Gastrocnemius medialis (tissue), 4 donors: Measurements from ENCODE around the gene CTSL. TPM values are rescaled to one million over a fixed set of nuclear protein-coding genes. Genes with fewer than 3 reads are reported as not detected.

Source experiments
- ATAC-seq, 2 donors: fragments of 150-250 bp; one replicate each; pipeline ENCODE4 v1.9.1; 2016
- DNase-seq, 2 donors: peaks; one replicate each; pipeline ENCODE4 v3.0.0-alpha.2; 2019
- H3K27ac ChIP-seq, 4 donors: fragments of 200-600 bp; sonication (generic); 1 replicate in 1 of 4; 2 replicates in 3 of 4; pipeline ENCODE4 v1.5.1; 2016 to 2018; ENCODE audit warnings: mild to moderate bottlenecking in 2 of 4, moderate library complexity in 1 of 4
- H3K27me3 ChIP-seq, 3 donors: fragments of 200-600 bp; sonication (generic) in 2 of 3; 1 replicate in 1 of 3; 2 replicates in 2 of 3; pipeline versions ENCODE4 v1.5.1 to v1.6.0; 2016 to 2019; ENCODE audit warnings: mild to moderate bottlenecking in 1 of 3, moderate library complexity in 1 of 3
- H3K36me3 ChIP-seq, 2 donors: fragments of 200-600 bp; sonication (generic) in 1 of 2; one replicate each; pipeline ENCODE4 v1.5.1; 2017 to 2018
- H3K4me1 ChIP-seq, 2 donors: fragments of 200-600 bp; sonication (generic) in 1 of 2; one replicate each; pipeline ENCODE4 v1.5.1; 2016 to 2017; ENCODE audit warnings: mild to moderate bottlenecking in 2 of 2
- H3K4me3 ChIP-seq, 4 donors: fragments of 200-600 bp; sonication (generic) in 3 of 4; 1 replicate in 1 of 4; 2 replicates in 3 of 4; pipeline ENCODE4 v1.5.1; 2016 to 2019; ENCODE audit warnings: mild to moderate bottlenecking in 2 of 4
- H3K9me3 ChIP-seq, 3 donors: fragments of 200-600 bp; sonication (generic) in 2 of 3; 1 replicate in 1 of 3; 2 replicates in 2 of 3; pipeline ENCODE4 v1.5.1; 2016 to 2019
- POLR2A ChIP-seq, 2 donors: fragments of 450-650 bp; IDR thresholded peaks; one replicate each; pipeline ENCODE4 v1.6.1; 2017; ENCODE audit warnings: antibody characterized with exemption in 2 of 2, mild to moderate bottlenecking in 2 of 2, moderate library complexity in 2 of 2
- in situ Hi-C, 4 donors: fragments of 200-750 bp; cut with MboI; loops; one replicate each; pipeline versions ENCODE4 v1.15.0 to v1.8.0; 2017; ENCODE audit warnings: low sequenced_read_pairs in 4 of 4
- intact Hi-C: fragments of 100-400 bp; cut with DNase I; formaldehyde crosslinking; loops from one replicate; pipeline ENCODE4 v1.15.1; 2023; ENCODE audit warnings: low total_unique reads
- total RNA-seq, 4 donors: library from RNA; depleted of rRNA; stranded (reverse); fragments of >200 nt; gene quantifications; one replicate each; pipeline versions ENCODE4 v1.1.0 to v1.2.3, GENCODE V29; 2016
- TF ChIP-seq, protein P1 (sequence below), 5 experiments: fragments of 450-650 bp in 3 of 5; fragments of 200-600 bp in 2 of 5; sonication (generic) in 2 of 5; IDR thresholded peaks in 4 of 5; conservative IDR thresholded peaks in 1 of 5; 1 replicate in 4 of 5; 2 replicates in 1 of 5; pipeline ENCODE4 v1.5.1; 2016 to 2019; ENCODE audit warnings: antibody characterized with exemption in 5 of 5, mild to moderate bottlenecking in 3 of 5, moderate library complexity in 3 of 5

Gene CTSL
- total RNA-seq, 4 donors from 2014 or later, result 37.3 to 110 (median 56.8) TPM

DNA sequence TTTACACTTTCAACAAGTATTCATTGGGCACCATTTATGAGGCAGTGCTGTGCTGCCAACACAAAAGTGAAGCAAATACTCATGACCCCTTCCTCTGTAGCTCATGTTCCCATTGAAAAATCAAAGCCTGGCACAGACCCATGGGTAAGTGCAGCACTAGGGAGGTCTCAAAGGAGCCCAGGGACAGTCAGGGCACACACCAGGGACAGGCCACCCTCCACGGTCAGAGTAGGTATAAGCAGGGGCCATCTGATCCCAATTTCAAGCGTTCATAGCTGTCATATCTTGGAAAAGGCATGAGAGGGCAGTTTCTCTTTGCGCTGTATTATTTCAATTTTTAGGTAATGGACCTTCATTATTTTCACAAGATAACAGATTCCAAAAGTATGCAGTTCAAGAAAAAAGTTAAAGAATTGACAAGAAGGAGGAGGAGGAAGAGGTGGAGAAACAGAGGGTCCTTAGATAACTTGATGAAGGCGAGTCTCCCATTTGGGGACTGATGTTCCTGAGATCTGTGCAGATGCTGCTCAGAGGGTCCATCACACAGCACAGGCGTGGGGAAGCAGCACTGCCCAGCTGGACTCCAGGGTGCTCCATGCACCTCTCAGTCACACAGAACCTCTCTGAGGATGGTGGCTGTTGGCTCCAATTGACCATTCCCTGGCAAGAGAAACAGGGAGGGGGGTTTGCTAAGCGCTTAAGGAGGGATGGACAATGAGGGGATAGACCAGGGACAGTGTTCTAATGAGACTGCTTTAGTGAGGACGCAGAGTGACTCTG is 7.5 kb downstream of the CTSL start:
- no peak overlapping the region for H3K4me3 ChIP-seq
- H3K4me1 ChIP-seq, result peaks cover 0 to under 1% of the 10 kb centered on the region in 2 donors
- peaks cover 0 to 37% of the 10 kb centered on the region in 2 donors for H3K36me3 ChIP-seq
- no peaks in the 10 kb centered on the region for H3K9me3 ChIP-seq
- TF ChIP-seq POLR2A (IDR thresholded peaks at IDR 0.05), result no peak
- TF ChIP-seq, protein P1, sequence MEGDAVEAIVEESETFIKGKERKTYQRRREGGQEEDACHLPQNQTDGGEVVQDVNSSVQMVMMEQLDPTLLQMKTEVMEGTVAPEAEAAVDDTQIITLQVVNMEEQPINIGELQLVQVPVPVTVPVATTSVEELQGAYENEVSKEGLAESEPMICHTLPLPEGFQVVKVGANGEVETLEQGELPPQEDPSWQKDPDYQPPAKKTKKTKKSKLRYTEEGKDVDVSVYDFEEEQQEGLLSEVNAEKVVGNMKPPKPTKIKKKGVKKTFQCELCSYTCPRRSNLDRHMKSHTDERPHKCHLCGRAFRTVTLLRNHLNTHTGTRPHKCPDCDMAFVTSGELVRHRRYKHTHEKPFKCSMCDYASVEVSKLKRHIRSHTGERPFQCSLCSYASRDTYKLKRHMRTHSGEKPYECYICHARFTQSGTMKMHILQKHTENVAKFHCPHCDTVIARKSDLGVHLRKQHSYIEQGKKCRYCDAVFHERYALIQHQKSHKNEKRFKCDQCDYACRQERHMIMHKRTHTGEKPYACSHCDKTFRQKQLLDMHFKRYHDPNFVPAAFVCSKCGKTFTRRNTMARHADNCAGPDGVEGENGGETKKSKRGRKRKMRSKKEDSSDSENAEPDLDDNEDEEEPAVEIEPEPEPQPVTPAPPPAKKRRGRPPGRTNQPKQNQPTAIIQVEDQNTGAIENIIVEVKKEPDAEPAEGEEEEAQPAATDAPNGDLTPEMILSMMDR (IDR thresholded peaks at IDR 0.05 in 4 of 5, conservative IDR thresholded peaks at IDR 0.05 in 1 of 5), result no peak
- in situ Hi-C loops (no loop called here), intact Hi-C loops (no loop called here)
- DNase-seq (no peak), ATAC-seq (no peak)
- H3K27me3 ChIP-seq, result no peaks in the 10 kb centered on the region
- H3K27ac ChIP-seq, result no peak overlapping the region

DNA sequence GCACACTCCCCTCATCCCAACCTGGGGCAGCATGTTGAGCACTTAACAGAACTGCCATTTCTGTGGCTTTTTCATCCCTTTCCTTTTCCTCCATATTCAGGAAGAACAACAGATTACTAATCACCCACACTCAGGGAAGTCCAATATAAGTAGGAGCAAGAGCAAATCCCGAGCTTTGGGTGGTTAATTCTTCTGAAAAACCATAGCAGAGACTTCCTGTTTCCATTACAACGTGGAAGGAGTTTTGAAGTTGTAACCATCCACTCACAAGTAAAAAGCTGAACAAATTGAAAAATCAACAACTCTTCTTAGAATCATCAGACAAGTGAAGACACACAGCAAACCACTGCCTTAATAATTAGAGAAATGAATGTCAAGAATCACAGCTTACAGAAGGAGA is 8.2 kb downstream of the CTSL start:
- intact Hi-C loops (no loop called here), in situ Hi-C loops (no loop called here)

DNA sequence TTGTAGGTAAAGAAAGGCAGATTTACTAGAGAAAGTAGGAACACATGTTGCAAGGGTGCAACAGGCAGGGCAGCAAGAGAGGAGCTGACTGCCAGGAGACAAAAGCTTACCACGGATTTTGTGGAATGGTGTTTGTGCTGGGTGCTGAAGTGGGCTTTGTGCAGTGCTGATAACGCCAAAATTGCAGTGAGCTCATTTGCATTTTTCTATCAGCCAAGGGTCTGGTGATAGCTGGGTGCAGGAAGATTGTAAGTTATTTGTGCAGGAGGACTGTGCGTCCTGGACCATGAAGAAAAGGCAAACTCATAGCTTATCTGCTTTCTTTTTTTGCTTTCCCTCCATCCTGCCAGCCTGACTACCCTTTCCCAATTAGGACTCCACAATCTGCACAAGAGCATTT is 13.6 kb downstream of the CTSL start:
- ATAC-seq, result no peak
- Histone ChIP-seq H3K36me3 (no peaks in the 10 kb centered on the region), H3K27ac (no peak overlapping the region), H3K4me1 (no peaks in the 10 kb centered on the region), H3K27me3 (peaks cover 0 to 5% (median 0%) of the 10 kb centered on the region in 3 donors), H3K4me3 (no peak overlapping the region), H3K9me3 (no peaks in the 10 kb centered on the region)
- no peak for DNase-seq
- TF ChIP-seq, protein P1 (IDR thresholded peaks at IDR 0.05 in 4 of 5, conservative IDR thresholded peaks at IDR 0.05 in 1 of 5), result no peak
- TF ChIP-seq POLR2A (IDR thresholded peaks at IDR 0.05), result no peak
- intact Hi-C loops (no loop called here), in situ Hi-C loops (no loop called here)

More for the DNA sequence above, 8.2 kb downstream of the CTSL start:
- ATAC-seq (no peak), DNase-seq (no peak)
- Histone ChIP-seq H3K4me1 (no peaks in the 10 kb centered on the region), H3K27me3 (no peaks in the 10 kb centered on the region), H3K9me3 (no peaks in the 10 kb centered on the region), H3K36me3 (peaks cover 0 to 30% of the 10 kb centered on the region in 2 donors), H3K4me3 (no peak overlapping the region), H3K27ac (no peak overlapping the region)
- TF ChIP-seq, protein P1 (IDR thresholded peaks at IDR 0.05 in 4 of 5, conservative IDR thresholded peaks at IDR 0.05 in 1 of 5), result no peak
- TF ChIP-seq POLR2A (IDR thresholded peaks at IDR 0.05), result no peak

DNA sequence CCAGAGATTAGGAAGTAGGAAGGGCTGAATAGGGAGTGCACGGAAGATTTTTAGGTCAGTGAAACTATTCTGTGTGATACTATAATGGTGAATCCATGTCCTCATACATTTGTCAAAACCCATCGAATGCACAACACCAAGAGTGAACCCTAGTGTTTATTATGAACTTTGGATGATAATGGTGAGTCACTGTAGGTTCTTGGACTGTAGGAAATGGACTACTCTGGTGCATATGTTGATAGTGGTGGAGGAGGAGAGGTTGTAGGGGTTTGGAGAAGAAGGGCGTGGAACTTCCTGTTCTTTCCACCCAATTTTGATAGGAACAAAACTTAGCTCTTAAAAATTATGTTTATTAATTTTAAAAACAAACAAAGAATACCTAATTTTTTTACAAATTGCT is 14.3 kb downstream of the CTSL start:
- no peak for ATAC-seq
- Histone ChIP-seq H3K9me3 (no peaks in the 10 kb centered on the region), H3K4me1 (no peaks in the 10 kb centered on the region), H3K36me3 (no peaks in the 10 kb centered on the region), H3K27ac (no peak overlapping the region), H3K27me3 (peaks cover 0 to 5% (median 0%) of the 10 kb centered on the region in 3 donors), H3K4me3 (no peak overlapping the region)
- intact Hi-C loops (no loop called here), in situ Hi-C loops (no loop called here)
- no peak for TF ChIP-seq POLR2A (IDR thresholded peaks at IDR 0.05)
- TF ChIP-seq, protein P1 (IDR thresholded peaks at IDR 0.05 in 4 of 5, conservative IDR thresholded peaks at IDR 0.05 in 1 of 5), result no peak
- no peak for DNase-seq
